ENCODE data around the gene FAM83G. TPM values are rescaled to one million over a fixed set of nuclear protein-coding genes. Genes with fewer than 3 reads are reported as not detected.

Gene FAM83G
- total and polyA plus RNA-seq, 2 donors (not counting 1 experiment from before 2014, with no cell fraction given): 2.4 to 6.3 TPM

DNA sequence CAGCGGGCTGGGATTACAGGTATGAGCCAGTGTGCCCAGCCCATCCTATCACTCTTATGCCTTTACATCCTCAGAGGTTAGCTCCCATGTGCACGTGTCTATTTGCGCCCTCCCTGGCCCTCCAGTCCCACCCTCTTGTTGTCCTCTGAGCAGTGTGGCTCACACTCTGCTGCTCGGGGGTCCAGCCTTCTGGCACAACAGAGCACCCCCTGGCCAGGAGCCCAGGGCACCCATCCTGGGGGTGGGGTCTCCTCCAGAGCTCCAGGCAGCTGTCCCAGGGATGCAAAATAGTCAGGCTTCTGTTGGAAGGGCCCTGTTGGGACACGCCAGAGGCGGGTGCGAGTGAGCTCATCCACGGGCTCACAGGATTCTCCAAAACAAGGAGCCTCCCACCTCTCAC is 11.7 kb upstream of the FAM83G start:
- no peak overlapping the region for H3K27ac ChIP-seq (ENCODE audit: insufficient read depth, low read length)
- H3K79me2 ChIP-seq (ENCODE audit: control insufficient read depth, insufficient read depth, low read length): no peaks in the 10 kb centered on the region
- no peak for DNase-seq (ENCODE audit: low read depth in 2 of 2)
- no peak overlapping the region for H2AFZ ChIP-seq (ENCODE audit: low read length)
- H3K9me3 ChIP-seq (ENCODE audit: control insufficient read depth, insufficient read depth, low read depth, low read length): no peaks in the 10 kb centered on the region
- no peak overlapping the region for H3K4me2 ChIP-seq (ENCODE audit: extremely low read depth, insufficient read depth, low read length)
- H3K36me3 ChIP-seq (ENCODE audit: control insufficient read depth, insufficient read depth, low read length): no peaks in the 10 kb centered on the region
- H3K4me3 ChIP-seq (replicated peaks in 1 of 4; ENCODE audit: control extremely low read depth in 1 of 4, insufficient read depth in 1 of 4, low read depth in 3 of 4, low read length in 4 of 4): no peak overlapping the region
- no peak overlapping the region for H3K9ac ChIP-seq (ENCODE audit: insufficient read depth, low read length)
- H3K27me3 ChIP-seq (ENCODE audit: control insufficient read depth, insufficient read depth, low read length): no peaks in the 10 kb centered on the region
- no peaks in the 10 kb centered on the region for H4K20me1 ChIP-seq (ENCODE audit: control insufficient read depth, extremely low read depth, insufficient read depth, low read length)
- no peak for TF ChIP-seq EZH2 (IDR thresholded peaks at IDR 0.05; ENCODE audit: low read length, missing control alignments)
- no peak for TF ChIP-seq CTCF (conservative IDR thresholded peaks at IDR 0.05 in 1 of 2, IDR thresholded peaks at IDR 0.05 in 1 of 2; ENCODE audit: low read depth in 1 of 2, low read length in 2 of 2)
- H3K4me1 ChIP-seq (ENCODE audit: control insufficient read depth, extremely low read depth, insufficient read depth, low read length): no peaks in the 10 kb centered on the region

DNA sequence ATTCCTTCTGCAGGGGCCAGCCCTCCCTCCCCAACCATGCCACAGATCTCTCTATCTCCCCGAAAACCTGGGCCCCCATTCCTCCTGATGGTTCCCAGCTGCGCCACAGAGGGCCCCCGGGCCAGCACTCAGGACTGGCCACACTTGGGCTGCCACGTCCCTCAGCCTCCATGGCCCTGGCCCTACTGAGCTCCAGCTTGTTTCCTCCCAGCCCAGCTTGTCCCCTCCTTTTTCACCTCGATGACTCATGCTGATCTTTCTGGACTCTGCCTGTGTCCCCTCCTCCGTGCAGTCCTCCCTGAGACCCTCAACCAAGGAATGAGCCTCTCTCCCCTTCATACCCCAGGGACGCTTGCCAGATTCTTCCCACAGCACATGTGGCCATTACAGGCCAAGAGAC is 10.9 kb upstream of the FAM83G start:
- Histone ChIP-seq H3K27me3 (ENCODE audit: control insufficient read depth, insufficient read depth, low read length) (no peaks in the 10 kb centered on the region), H3K4me1 (ENCODE audit: control insufficient read depth, extremely low read depth, insufficient read depth, low read length) (no peaks in the 10 kb centered on the region), H3K9ac (ENCODE audit: insufficient read depth, low read length) (no peak overlapping the region), H3K4me3 (replicated peaks in 1 of 4; ENCODE audit: control extremely low read depth in 1 of 4, insufficient read depth in 1 of 4, low read depth in 3 of 4, low read length in 4 of 4) (no peak overlapping the region), H3K27ac (ENCODE audit: insufficient read depth, low read length) (no peak overlapping the region), H2AFZ (ENCODE audit: low read length) (no peak overlapping the region), H3K9me3 (ENCODE audit: control insufficient read depth, insufficient read depth, low read depth, low read length) (no peaks in the 10 kb centered on the region), H3K79me2 (ENCODE audit: control insufficient read depth, insufficient read depth, low read length) (no peaks in the 10 kb centered on the region), H3K4me2 (ENCODE audit: extremely low read depth, insufficient read depth, low read length) (no peak overlapping the region), H4K20me1 (ENCODE audit: control insufficient read depth, extremely low read depth, insufficient read depth, low read length) (no peaks in the 10 kb centered on the region), H3K36me3 (ENCODE audit: control insufficient read depth, insufficient read depth, low read length) (no peaks in the 10 kb centered on the region)
- TF ChIP-seq CTCF (conservative IDR thresholded peaks at IDR 0.05 in 1 of 2, IDR thresholded peaks at IDR 0.05 in 1 of 2; ENCODE audit: low read depth in 1 of 2, low read length in 2 of 2) (no peak), EZH2 (IDR thresholded peaks at IDR 0.05; ENCODE audit: low read length, missing control alignments) (no peak)
- no peak for DNase-seq (ENCODE audit: low read depth in 2 of 2)

- TF ChIP-seq CTCF (conservative IDR thresholded peaks at IDR 0.05 in 1 of 2, IDR thresholded peaks at IDR 0.05 in 1 of 2; ENCODE audit: low read depth in 1 of 2, low read length in 2 of 2): no peak
- TF ChIP-seq EZH2 (IDR thresholded peaks at IDR 0.05; ENCODE audit: low read length, missing control alignments): no peak
- Histone ChIP-seq H3K4me2 (ENCODE audit: extremely low read depth, insufficient read depth, low read length) (no peak overlapping the region), H3K27me3 (ENCODE audit: control insufficient read depth, insufficient read depth, low read length) (no peaks in the 10 kb centered on the region), H2AFZ (ENCODE audit: low read length) (no peak overlapping the region), H3K9ac (ENCODE audit: insufficient read depth, low read length) (no peak overlapping the region), H3K4me3 (replicated peaks in 1 of 4; ENCODE audit: control extremely low read depth in 1 of 4, insufficient read depth in 1 of 4, low read depth in 3 of 4, low read length in 4 of 4) (no peak overlapping the region), H4K20me1 (ENCODE audit: control insufficient read depth, extremely low read depth, insufficient read depth, low read length) (no peaks in the 10 kb centered on the region), H3K36me3 (ENCODE audit: control insufficient read depth, insufficient read depth, low read length) (no peaks in the 10 kb centered on the region), H3K4me1 (ENCODE audit: control insufficient read depth, extremely low read depth, insufficient read depth, low read length) (no peaks in the 10 kb centered on the region), H3K27ac (ENCODE audit: insufficient read depth, low read length) (no peak overlapping the region), H3K79me2 (ENCODE audit: control insufficient read depth, insufficient read depth, low read length) (no peaks in the 10 kb centered on the region), H3K9me3 (ENCODE audit: control insufficient read depth, insufficient read depth, low read depth, low read length) (no peaks in the 10 kb centered on the region)
- no peak for DNase-seq (ENCODE audit: low read depth in 2 of 2)
Observed at GRCh38 chr17:19014628-19015215, 10.2 kb upstream of the FAM83G start.

All from fibroblast of lung (primary cell).